Activated CD8-positive, alpha-beta T cell treated with anti-CD3 and anti-CD28 coated beads for 36 hours (primary cell): ENCODE data around the gene ITGB2. TPM values are rescaled to one million over a fixed set of nuclear protein-coding genes. Genes with fewer than 3 reads are reported as not detected.

Experiments
- ATAC-seq: fragments of 200-7000 bp; cut with Tn5 transposase; one replicate; pipeline ENCODE4 v1.10.0; 2021; ENCODE audit warnings: mild to moderate bottlenecking, moderate library complexity
- CTCF ChIA-PET: fragments of 350-600 bp; sonication (Branson Sonifier 250); formaldehyde crosslinking; loops from one replicate; lab custom pipeline; 2021; ENCODE audit warnings: antibody characterized with exemption; lab: Charles Lee
- POLR2A ChIA-PET: fragments of 350-600 bp; sonication (Branson Sonifier 250); formaldehyde crosslinking; loops from one replicate; lab custom pipeline; 2021; ENCODE audit warnings: antibody characterized with exemption; lab: Charles Lee
- DNase-seq: peaks from one replicate; pipeline ENCODE4 v3.0.0-alpha.2; 2020
- H3K27ac Mint-ChIP-seq: one replicate; pipeline ENCODE4 v1.8.0; 2021; ENCODE audit warnings: mild to moderate bottlenecking, mixed read lengths
- H3K27me3 Mint-ChIP-seq: one replicate; pipeline ENCODE4 v1.8.0; 2021; ENCODE audit warnings: mixed read lengths
- H3K36me3 Mint-ChIP-seq: one replicate; pipeline ENCODE4 v1.8.0; 2021; ENCODE audit warnings: low read depth, mixed read lengths
- H3K4me1 Mint-ChIP-seq: one replicate; pipeline ENCODE4 v1.8.0; 2021; ENCODE audit warnings: low read depth, mixed read lengths
- H3K4me3 Mint-ChIP-seq: one replicate; pipeline ENCODE4 v1.8.0; 2021; ENCODE audit warnings: mild to moderate bottlenecking, moderate library complexity, mixed read lengths
- H3K9me3 Mint-ChIP-seq: one replicate; pipeline ENCODE4 v1.8.0; 2021; ENCODE audit warnings: mixed read lengths
- intact Hi-C: fragments of 100-400 bp; cut with micrococcal nuclease; formaldehyde crosslinking; loops from one replicate; pipeline ENCODE4 v1.10.0; 2022
- total RNA-seq, 2 experiments: library from RNA; stranded (reverse); gene quantifications; one replicate each; pipeline ENCODE4 v1.2.3, GENCODE V29; 2021
- TF ChIP-seq, protein P1 (sequence below): fragments of 200-600 bp; IDR thresholded peaks from one replicate; pipeline ENCODE4 v1.8.0; 2022; ENCODE audit warnings: antibody characterized with exemption, mild to moderate bottlenecking

ITGB2 gene
- total RNA-seq, 2 experiments from 2014 or later, result 340 to 343 TPM

DNA sequence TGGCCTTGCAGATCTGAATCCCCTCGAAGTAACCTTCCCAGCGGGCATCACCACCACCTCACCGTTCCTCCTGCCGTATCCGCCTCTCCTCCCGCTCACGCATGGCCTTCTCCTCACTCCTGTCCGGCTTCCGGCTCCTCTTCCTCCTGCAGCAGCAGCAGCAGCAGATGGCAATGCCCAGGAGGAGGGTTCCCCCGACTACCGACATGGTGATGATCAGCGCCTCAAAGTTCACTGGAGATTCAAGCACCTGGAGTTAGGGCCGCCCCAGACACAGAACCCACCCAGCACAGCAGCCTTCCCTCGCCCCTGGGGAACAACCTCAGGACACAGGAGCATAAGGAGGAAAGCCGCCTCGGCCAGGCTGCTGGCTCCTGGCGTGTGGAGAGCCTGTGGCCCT is 64.6 kb downstream of the ITGB2 start:
- TF ChIP-seq, protein P1, sequence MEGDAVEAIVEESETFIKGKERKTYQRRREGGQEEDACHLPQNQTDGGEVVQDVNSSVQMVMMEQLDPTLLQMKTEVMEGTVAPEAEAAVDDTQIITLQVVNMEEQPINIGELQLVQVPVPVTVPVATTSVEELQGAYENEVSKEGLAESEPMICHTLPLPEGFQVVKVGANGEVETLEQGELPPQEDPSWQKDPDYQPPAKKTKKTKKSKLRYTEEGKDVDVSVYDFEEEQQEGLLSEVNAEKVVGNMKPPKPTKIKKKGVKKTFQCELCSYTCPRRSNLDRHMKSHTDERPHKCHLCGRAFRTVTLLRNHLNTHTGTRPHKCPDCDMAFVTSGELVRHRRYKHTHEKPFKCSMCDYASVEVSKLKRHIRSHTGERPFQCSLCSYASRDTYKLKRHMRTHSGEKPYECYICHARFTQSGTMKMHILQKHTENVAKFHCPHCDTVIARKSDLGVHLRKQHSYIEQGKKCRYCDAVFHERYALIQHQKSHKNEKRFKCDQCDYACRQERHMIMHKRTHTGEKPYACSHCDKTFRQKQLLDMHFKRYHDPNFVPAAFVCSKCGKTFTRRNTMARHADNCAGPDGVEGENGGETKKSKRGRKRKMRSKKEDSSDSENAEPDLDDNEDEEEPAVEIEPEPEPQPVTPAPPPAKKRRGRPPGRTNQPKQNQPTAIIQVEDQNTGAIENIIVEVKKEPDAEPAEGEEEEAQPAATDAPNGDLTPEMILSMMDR, result no peak
- Mint-ChIP-seq H3K27ac (no peak overlapping the region), H3K4me3 (no peak overlapping the region), H3K27me3 (no peaks in the 10 kb centered on the region), H3K9me3 (no peaks in the 10 kb centered on the region), H3K36me3 (peaks cover 37% of the 10 kb centered on the region), H3K4me1 (peaks cover 32% of the 10 kb centered on the region)
- intact Hi-C loops, result no loop called here
- ChIA-PET POLR2A (interaction anchor here (0.6 to 0.9 kb wide), 2 partner anchors 10 to 99 kb away, joined by 3 to 4 read pairs; no protein-coding TSS in a partner anchor), CTCF (interaction anchor here (1.4 kb wide), 1 partner anchor 55 kb away, joined by 4 read pairs; the partner anchor contains the start of gene UBE2G2)
- no peak for ATAC-seq
- DNase-seq, result no peak

DNA sequence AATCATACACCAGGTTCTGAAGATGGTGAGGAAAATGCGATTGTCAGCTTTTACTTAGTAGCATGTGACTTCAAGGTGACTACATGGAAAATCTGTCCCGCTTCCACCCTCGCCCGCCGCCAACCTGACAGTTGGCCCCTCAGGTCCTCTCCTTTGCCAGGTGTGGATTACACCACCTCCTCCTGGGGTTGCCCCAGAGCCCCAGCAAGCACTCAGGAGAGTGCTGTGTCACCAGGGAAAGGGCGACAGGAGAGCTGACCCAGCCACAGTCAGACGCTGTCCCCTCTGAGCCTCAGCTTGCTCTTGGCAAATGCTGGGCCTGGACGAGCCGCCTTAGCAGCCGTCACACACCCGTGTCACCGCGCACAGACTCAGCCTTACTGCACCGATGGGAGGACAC is 65.1 kb downstream of the ITGB2 start:
- POLR2A ChIA-PET, result interaction anchor here (0.6 to 1.2 kb wide), 3 partner anchors 9 to 100 kb away, joined by 3 to 4 read pairs (median 3); no protein-coding TSS in a partner anchor
- CTCF ChIA-PET, result interaction anchor here (1.4 to 1.8 kb wide), 3 partner anchors 9 to 62 kb away, joined by 4 to 7 read pairs (median 4); partner anchors contain the start of gene UBE2G2
- DNase-seq (no peak), ATAC-seq (no peak)
- no peak overlapping the region for H3K27ac Mint-ChIP-seq
- H3K36me3 Mint-ChIP-seq, result peaks cover 41% of the 10 kb centered on the region
- H3K4me3 Mint-ChIP-seq, result no peak overlapping the region
- intact Hi-C loops, result no loop called here
- H3K27me3 Mint-ChIP-seq, result no peaks in the 10 kb centered on the region
- no peaks in the 10 kb centered on the region for H3K9me3 Mint-ChIP-seq
- H3K4me1 Mint-ChIP-seq, result peaks cover 34% of the 10 kb centered on the region
- TF ChIP-seq, protein P1, result no peak

DNA sequence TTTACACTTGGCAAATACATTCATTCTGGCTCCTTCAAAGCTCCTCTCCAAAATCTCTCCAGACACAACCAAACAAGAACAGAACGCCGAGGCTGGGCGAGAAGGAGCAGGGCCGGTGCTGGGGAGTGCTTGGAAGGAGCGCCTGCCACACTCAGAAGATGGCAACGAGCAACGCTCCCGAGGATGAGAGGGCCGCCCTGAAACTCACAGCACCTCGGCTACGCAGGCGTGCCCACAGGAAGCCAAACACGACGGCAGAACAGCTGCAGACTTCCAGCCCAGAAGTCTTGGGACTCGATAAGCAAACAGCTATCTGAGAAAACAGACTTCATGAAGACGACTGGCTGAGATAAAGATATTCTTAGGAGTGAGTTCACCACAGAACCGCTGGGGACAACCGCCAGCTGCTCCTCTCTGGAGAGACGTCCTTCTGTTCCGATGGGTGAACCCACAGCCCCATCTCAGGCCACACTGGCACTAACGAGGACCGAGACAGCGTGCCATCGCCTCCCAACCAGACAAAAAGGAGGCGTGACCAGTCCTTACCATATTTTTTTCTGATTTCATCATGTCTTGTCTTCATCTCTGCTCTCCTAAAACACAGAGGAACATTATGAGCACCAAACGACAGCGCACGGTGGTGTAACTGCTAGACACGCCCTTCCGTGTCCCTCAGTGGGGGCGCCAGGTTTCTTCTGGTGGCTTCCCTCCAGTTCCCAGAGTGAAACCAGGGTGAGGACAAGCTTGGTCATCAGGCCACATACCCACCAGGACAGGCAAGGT is 65.8 kb downstream of the ITGB2 start:
- Mint-ChIP-seq H3K9me3 (no peaks in the 10 kb centered on the region), H3K36me3 (peaks cover 43% of the 10 kb centered on the region), H3K4me3 (peak overlapping the region; percentile 1), H3K27ac (peak overlapping the region; percentile 68), H3K27me3 (no peaks in the 10 kb centered on the region), H3K4me1 (peaks cover 32% of the 10 kb centered on the region)
- CTCF ChIA-PET, result interaction anchor here (1.4 to 1.8 kb wide), 3 partner anchors 9 to 61 kb away, joined by 4 to 7 read pairs (median 4); partner anchors contain the start of gene UBE2G2
- ATAC-seq (peak; percentile 50), DNase-seq (no peak)
- TF ChIP-seq, protein P1, result no peak
- POLR2A ChIA-PET, result interaction anchor here (1.2 kb wide), 1 partner anchor 52 kb away, joined by 3 read pairs; no protein-coding TSS in a partner anchor
- intact Hi-C loops, result no loop called here

DNA sequence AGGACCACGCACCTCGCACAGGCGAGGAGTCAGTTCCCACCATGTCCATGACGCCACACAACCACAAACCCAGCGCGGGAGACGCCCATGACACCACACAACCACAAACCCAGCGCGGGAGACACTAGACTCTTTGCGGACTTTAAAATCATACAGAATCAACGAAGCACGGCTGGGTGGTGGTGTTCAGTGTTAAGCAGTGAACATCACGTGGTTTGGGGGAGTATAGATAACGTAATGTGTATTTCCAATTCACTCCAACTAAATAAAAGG is 66.4 kb downstream of the ITGB2 start:
- POLR2A ChIA-PET, result no interaction called here
- Mint-ChIP-seq H3K27me3 (no peaks in the 10 kb centered on the region), H3K4me3 (peak overlapping the region; percentile 1), H3K9me3 (no peaks in the 10 kb centered on the region), H3K27ac (peak overlapping the region; percentile 68), H3K36me3 (peaks cover 40% of the 10 kb centered on the region), H3K4me1 (peaks cover 30% of the 10 kb centered on the region)
- ATAC-seq (no peak), DNase-seq (no peak)
- CTCF ChIA-PET, result interaction anchor here (1.5 to 1.8 kb wide), 2 partner anchors 8 to 61 kb away, joined by 4 to 7 read pairs; no protein-coding TSS in a partner anchor
- intact Hi-C loops, result no loop called here
- TF ChIP-seq, protein P1, result no peak
